Cardiac septum (tissue), 1 donor: Measurements from ENCODE around the gene TSPYL6. TPM values are rescaled to one million over a fixed set of nuclear protein-coding genes. Genes with fewer than 3 reads are reported as not detected.

Experiments used
- DNase-seq: peaks from one replicate; pipeline ENCODE4 v3.0.0-alpha.2; 2020; ENCODE audit warnings: low spot score
- intact Hi-C: fragments of 100-400 bp; cut with DNase I; formaldehyde crosslinking; loops from one replicate; pipeline ENCODE4 v1.14.0; 2022
- total RNA-seq: library from RNA; stranded (reverse); fragmentation: NEBNext Ultra II Directional; extraction: Animal tissue kit (Norgen Biotek cat#: 25700); gene quantifications from one replicate; pipeline ENCODE4 v1.2.1, GENCODE V29; 2021
- donor health status: DM: no; HTN: no; CAD: no.

TSPYL6 gene
- total RNA-seq, 1 donor from 2014 or later: 0.11 TPM

- DNase-seq: no peak
- intact Hi-C loops: loop anchor here (2.0 to 10.0 kb wide), 6 partner anchors 123 to 497 kb away; partner anchors contain the start of gene SPTBN1
These were observed 48.3 kb downstream of the TSPYL6 start for GRCh38 chr2:54207666-54208195.

GRCh38 chr2:54206596-54206995, 49.4 kb downstream of the TSPYL6 start:
- DNase-seq: no peak
- intact Hi-C loops: loop anchor here (2.0 to 10.0 kb wide), 6 partner anchors 124 to 498 kb away; partner anchors contain the start of gene SPTBN1

- intact Hi-C loops: loop anchor here (10.0 kb wide), 1 partner anchor 500 kb away; no protein-coding TSS in a partner anchor
- DNase-seq: no peak
These were observed 51.6 kb downstream of the TSPYL6 start for GRCh38 chr2:54204476-54204875.

Other genes with a start within 250 kb of the TSPYL6 start
- gene ACYP2, start 140.6 kb downstream of the TSPYL6 start, total RNA-seq: 86.1 TPM
- 554 TPM for gene SPTBN1, start 200.1 kb upstream of the TSPYL6 start, total RNA-seq